Caco-2 (cell line): ENCODE results near the gene PSEN1. TPM values are rescaled to one million over a fixed set of nuclear protein-coding genes. Genes with fewer than 3 reads are reported as not detected.

ENCODE experiments used
- BruUV-seq: library from RNA; stranded (reverse); fragments of 400-500 nt; replicated peaks from 2 replicates; lab custom pipeline; 2021; lab: Mats Ljungman, UMichigan
- CTCF ChIA-PET: fragments of 300-600 bp; sonication (Branson Sonifier 250); formaldehyde crosslinking; loops from one replicate; lab custom pipeline; 2022; ENCODE audit warnings: antibody characterized with exemption; lab: Charles Lee
- POLR2A ChIA-PET: fragments of 300-600 bp; sonication (Branson Sonifier 250); formaldehyde crosslinking; loops from one replicate; lab custom pipeline; 2022; ENCODE audit warnings: antibody characterized with exemption; lab: Charles Lee
- DNase-seq, 2 experiments: peaks; one replicate each; pipeline versions ENCODE4 v3.0.0 to v3.0.0-alpha.2; 2020 to 2022
- H3K27me3 ChIP-seq: replicated peaks from 2 replicates; pipeline ENCODE4 v1.6.0; 2011; ENCODE audit warnings: low read length; ENCODE audit not compliant: control insufficient read depth, insufficient read depth
- H3K36me3 ChIP-seq: 2 replicates; pipeline ENCODE4 v1.5.1; 2011; ENCODE audit warnings: low read length; ENCODE audit not compliant: control insufficient read depth, insufficient read depth
- H3K4me1 ChIP-seq: fragments of 250-450 bp; sonication (Bioruptor Pico); 2 replicates; pipeline ENCODE4 v1.5.1; 2020; ENCODE audit warnings: mild to moderate bottlenecking
- H3K4me3 ChIP-seq: 2 replicates; pipeline ENCODE4 v1.5.1; 2011; ENCODE audit warnings: low read depth, mild to moderate bottlenecking, control low read depth, low read length
- H3K9me3 ChIP-seq: fragments of 250-450 bp; sonication (Bioruptor Pico); 2 replicates; pipeline ENCODE4 v1.5.1; 2020; ENCODE audit warnings: mild to moderate bottlenecking, moderate library complexity
- H3K27ac Mint-ChIP-seq: one replicate; pipeline ENCODE4 v1.8.0; 2022; ENCODE audit warnings: mixed read lengths; ENCODE audit not compliant: unreplicated experiment
- H3K27me3 Mint-ChIP-seq: one replicate; pipeline ENCODE4 v1.8.0; 2022; ENCODE audit warnings: mixed read lengths; ENCODE audit not compliant: insufficient read depth, unreplicated experiment
- H3K36me3 Mint-ChIP-seq: one replicate; pipeline ENCODE4 v1.8.0; 2022; ENCODE audit warnings: mild to moderate bottlenecking, mixed read lengths; ENCODE audit not compliant: insufficient read depth, unreplicated experiment
- H3K4me1 Mint-ChIP-seq: one replicate; pipeline ENCODE4 v1.8.0; 2022; ENCODE audit warnings: low read depth, mixed read lengths; ENCODE audit not compliant: unreplicated experiment
- H3K4me3 Mint-ChIP-seq: one replicate; pipeline ENCODE4 v1.8.0; 2022; ENCODE audit warnings: mild to moderate bottlenecking, moderate library complexity, mixed read lengths; ENCODE audit not compliant: unreplicated experiment
- H3K9me3 Mint-ChIP-seq: one replicate; pipeline ENCODE4 v1.8.0; 2022; ENCODE audit warnings: mixed read lengths; ENCODE audit not compliant: unreplicated experiment
- CTCF ChIP-seq, 2 experiments: fragments of 200-600 bp in 1 of 2; IDR thresholded peaks; 1 replicate in 1 of 2; 2 replicates in 1 of 2; pipeline versions ENCODE4 v1.5.1 to v1.8.0; 2011 to 2022; ENCODE audit warnings: antibody characterized with exemption in 1 of 2, control low read depth in 1 of 2, inconsistent platforms in 1 of 2, low read depth in 1 of 2, low read length in 1 of 2, mild to moderate bottlenecking in 1 of 2, moderate library complexity in 1 of 2; ENCODE audit not compliant: insufficient read depth in 1 of 2, severe bottlenecking in 1 of 2, unreplicated experiment in 1 of 2
- intact Hi-C: fragments of 100-400 bp; cut with micrococcal nuclease; formaldehyde crosslinking; loops from one replicate; pipeline ENCODE4 v1.10.0; 2022; ENCODE audit not compliant: unreplicated experiment
- total RNA-seq: library from RNA; stranded (reverse); gene quantifications from 2 replicates; pipeline ENCODE4 v1.2.3, GENCODE V29; 2022

Gene PSEN1
- total RNA-seq, 1 experiment from 2014 or later: 74.8 TPM

DNA sequence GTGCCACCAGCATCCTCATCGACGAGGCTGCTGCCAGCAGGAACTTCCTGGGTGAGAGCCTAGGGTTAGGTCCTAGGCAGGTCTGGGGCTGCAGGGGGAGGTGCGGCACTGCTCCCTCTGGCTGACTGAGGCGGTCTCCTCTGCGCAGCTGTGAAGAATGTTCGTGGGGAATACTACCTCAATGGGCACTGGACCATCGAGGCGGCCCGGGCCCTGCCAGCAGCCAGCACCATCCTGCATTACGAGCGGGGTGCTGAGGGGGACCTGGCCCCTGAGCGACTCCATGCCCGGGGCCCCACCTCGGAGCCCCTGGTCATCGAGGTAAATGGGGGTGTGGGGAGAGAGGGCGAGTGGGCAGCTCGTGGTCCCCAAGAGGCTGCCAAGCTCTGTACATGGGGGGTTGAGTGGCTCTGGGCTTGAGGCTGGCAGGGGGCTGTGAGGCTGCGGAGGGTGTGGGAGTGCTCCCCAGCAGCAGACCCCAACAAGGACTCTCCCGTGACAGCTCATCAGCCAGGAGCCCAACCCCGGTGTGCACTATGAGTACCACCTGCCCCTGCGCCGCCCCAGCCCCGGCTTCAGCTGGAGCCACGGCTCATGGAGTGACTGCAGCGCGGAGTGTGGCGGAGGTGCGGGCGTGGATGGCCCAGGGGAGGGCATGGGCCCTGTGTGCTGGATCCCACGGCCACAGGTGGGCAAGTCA lies 115.4 kb downstream of the PSEN1 start:
- H3K4me3 Mint-ChIP-seq: no peak overlapping the region
- DNase-seq: no peak
- Histone ChIP-seq H3K27me3 (no peaks in the 10 kb centered on the region), H3K4me1 (no peaks in the 10 kb centered on the region), H3K4me3 (no peak overlapping the region), H3K36me3 (no peaks in the 10 kb centered on the region), H3K9me3 (no peaks in the 10 kb centered on the region)
- H3K4me1 Mint-ChIP-seq: no peaks in the 10 kb centered on the region
- no peak overlapping the region for H3K27ac Mint-ChIP-seq
- POLR2A ChIA-PET: no interaction called here
- no peaks in the 10 kb centered on the region for H3K9me3 Mint-ChIP-seq
- intact Hi-C loops: no loop called here
- H3K27me3 Mint-ChIP-seq: no peaks in the 10 kb centered on the region
- no peak for TF ChIP-seq CTCF (IDR thresholded peaks at IDR 0.05; ENCODE audit: insufficient read depth in 1 of 2, low read depth in 1 of 2, low read length in 1 of 2, severe bottlenecking in 1 of 2, unreplicated experiment in 1 of 2)
- CTCF ChIA-PET: no interaction called here
- no TSS peak for BruUV-seq
- H3K36me3 Mint-ChIP-seq: no peaks in the 10 kb centered on the region

GRCh38 chr14:73252491-73253322 lies 116.4 kb downstream of the PSEN1 start:
- Mint-ChIP-seq H3K9me3 (no peaks in the 10 kb centered on the region), H3K4me3 (no peak overlapping the region), H3K4me1 (no peaks in the 10 kb centered on the region), H3K27me3 (no peaks in the 10 kb centered on the region), H3K27ac (no peak overlapping the region), H3K36me3 (no peaks in the 10 kb centered on the region)
- BruUV-seq: no TSS peak
- Histone ChIP-seq H3K4me1 (no peaks in the 10 kb centered on the region), H3K27me3 (no peaks in the 10 kb centered on the region), H3K36me3 (no peaks in the 10 kb centered on the region), H3K4me3 (no peak overlapping the region), H3K9me3 (no peaks in the 10 kb centered on the region)
- POLR2A ChIA-PET: no interaction called here
- no peak for TF ChIP-seq CTCF (IDR thresholded peaks at IDR 0.05; ENCODE audit: insufficient read depth in 1 of 2, low read depth in 1 of 2, low read length in 1 of 2, severe bottlenecking in 1 of 2, unreplicated experiment in 1 of 2)
- CTCF ChIA-PET: no interaction called here
- no peak for DNase-seq
- intact Hi-C loops: no loop called here

GRCh38 chr14:73253323-73253610 lies 117.0 kb downstream of the PSEN1 start:
- CTCF ChIA-PET: no interaction called here
- H3K9me3 Mint-ChIP-seq: no peaks in the 10 kb centered on the region
- Histone ChIP-seq H3K27me3 (no peaks in the 10 kb centered on the region), H3K4me1 (no peaks in the 10 kb centered on the region), H3K9me3 (no peaks in the 10 kb centered on the region), H3K4me3 (no peak overlapping the region), H3K36me3 (no peaks in the 10 kb centered on the region)
- H3K36me3 Mint-ChIP-seq: no peaks in the 10 kb centered on the region
- intact Hi-C loops: no loop called here
- no TSS peak for BruUV-seq
- no peak overlapping the region for H3K27ac Mint-ChIP-seq
- no peak overlapping the region for H3K4me3 Mint-ChIP-seq
- no peak for TF ChIP-seq CTCF (IDR thresholded peaks at IDR 0.05; ENCODE audit: insufficient read depth in 1 of 2, low read depth in 1 of 2, low read length in 1 of 2, severe bottlenecking in 1 of 2, unreplicated experiment in 1 of 2)
- no peaks in the 10 kb centered on the region for H3K4me1 Mint-ChIP-seq
- DNase-seq: no peak
- POLR2A ChIA-PET: no interaction called here
- no peaks in the 10 kb centered on the region for H3K27me3 Mint-ChIP-seq
